ENCODE results near the gene ATOSB.
A peak's percentile ranks its signal among the peaks of the same experiment; 100 is the strongest.

ATOSB gene

GRCh38 chr9:35108461-35108860 lies 7.2 kb downstream of the ATOSB start (continued):
- TF ChIP-seq, protein P1, sequence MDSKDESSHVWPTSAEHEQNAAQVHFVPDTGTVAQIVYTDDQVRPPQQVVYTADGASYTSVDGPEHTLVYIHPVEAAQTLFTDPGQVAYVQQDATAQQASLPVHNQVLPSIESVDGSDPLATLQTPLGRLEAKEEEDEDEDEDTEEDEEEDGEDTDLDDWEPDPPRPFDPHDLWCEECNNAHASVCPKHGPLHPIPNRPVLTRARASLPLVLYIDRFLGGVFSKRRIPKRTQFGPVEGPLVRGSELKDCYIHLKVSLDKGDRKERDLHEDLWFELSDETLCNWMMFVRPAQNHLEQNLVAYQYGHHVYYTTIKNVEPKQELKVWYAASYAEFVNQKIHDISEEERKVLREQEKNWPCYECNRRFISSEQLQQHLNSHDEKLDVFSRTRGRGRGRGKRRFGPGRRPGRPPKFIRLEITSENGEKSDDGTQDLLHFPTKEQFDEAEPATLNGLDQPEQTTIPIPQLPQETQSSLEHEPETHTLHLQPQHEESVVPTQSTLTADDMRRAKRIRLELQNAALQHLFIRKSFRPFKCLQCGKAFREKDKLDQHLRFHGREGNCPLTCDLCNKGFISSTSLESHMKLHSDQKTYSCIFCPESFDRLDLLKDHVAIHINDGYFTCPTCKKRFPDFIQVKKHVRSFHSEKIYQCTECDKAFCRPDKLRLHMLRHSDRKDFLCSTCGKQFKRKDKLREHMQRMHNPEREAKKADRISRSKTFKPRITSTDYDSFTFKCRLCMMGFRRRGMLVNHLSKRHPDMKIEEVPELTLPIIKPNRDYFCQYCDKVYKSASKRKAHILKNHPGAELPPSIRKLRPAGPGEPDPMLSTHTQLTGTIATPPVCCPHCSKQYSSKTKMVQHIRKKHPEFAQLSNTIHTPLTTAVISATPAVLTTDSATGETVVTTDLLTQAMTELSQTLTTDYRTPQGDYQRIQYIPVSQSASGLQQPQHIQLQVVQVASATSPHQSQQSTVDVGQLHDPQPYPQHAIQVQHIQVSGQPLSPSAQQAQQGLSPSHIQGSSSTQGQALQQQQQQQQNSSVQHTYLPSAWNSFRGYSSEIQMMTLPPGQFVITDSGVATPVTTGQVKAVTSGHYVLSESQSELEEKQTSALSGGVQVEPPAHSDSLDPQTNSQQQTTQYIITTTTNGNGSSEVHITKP (tag by site-specific recombination; IDR thresholded peaks at IDR 0.05) = no peak
- no peak for TF ChIP-seq ZNF830 (tag by site-specific recombination; IDR thresholded peaks at IDR 0.05; ENCODE audit: low read depth)
- TF ChIP-seq ZBTB21 (tag by site-specific recombination; IDR thresholded peaks at IDR 0.05) = no peak
- no peak for TF ChIP-seq ZNF335 (tag by site-specific recombination; conservative IDR thresholded peaks at IDR 0.05)
- TF ChIP-seq ZNF138 (tag by site-specific recombination; IDR thresholded peaks at IDR 0.05; ENCODE audit: borderline replicate concordance) = no peak
- no peak for TF ChIP-seq ZFP41 (tag by site-specific recombination; IDR thresholded peaks at IDR 0.05; ENCODE audit: borderline replicate concordance)
- TF ChIP-seq ZSCAN30 (tag by site-specific recombination; IDR thresholded peaks at IDR 0.05) = no peak
- TF ChIP-seq ZNF292 (tag by site-specific recombination; IDR thresholded peaks at IDR 0.05; ENCODE audit: borderline replicate concordance, low read depth) = no peak
- no peak for TF ChIP-seq GLI2 (tag by site-specific recombination; IDR thresholded peaks at IDR 0.05; ENCODE audit: borderline replicate concordance, low read depth)
- no peak for TF ChIP-seq ZSCAN23 (tag by site-specific recombination; IDR thresholded peaks at IDR 0.05)
- TF ChIP-seq ZFHX2 (tag by site-specific recombination; conservative IDR thresholded peaks at IDR 0.05) = no peak
- no peak for TF ChIP-seq ZNF664 (tag by site-specific recombination; IDR thresholded peaks at IDR 0.05)
- TF ChIP-seq ZNF416 (tag by site-specific recombination; IDR thresholded peaks at IDR 0.05) = no peak

GRCh38 chr9:35107297-35108290 lies 8.1 kb downstream of the ATOSB start:
- H3K4me1 ChIP-seq (ENCODE audit: control insufficient read depth, insufficient read depth, low read length) = no peaks in the 10 kb centered on the region; the same call in 1 of the 2 replicates
- peak; percentile 27; the same call in 1 of the 2 replicates for TF ChIP-seq GLIS1 (tag by site-specific recombination; IDR thresholded peaks at IDR 0.05)
- no peak for TF ChIP-seq PRDM4 (tag by site-specific recombination; IDR thresholded peaks at IDR 0.05)
- ChIA-PET CTCF (interaction anchor here (1.5 kb wide), 1 partner anchor 11 kb away, joined by 5 read pairs; the partner anchor contains the start of gene PIGO), POLR2A (interaction anchor here (0.7 kb wide), 1 partner anchor 16 kb away, joined by 5 read pairs; no protein-coding TSS in a partner anchor)
- H3K4me3 ChIP-seq (ENCODE audit: low read depth, low read length) = no peak overlapping the region
- no peaks in the 10 kb centered on the region for H3K9me3 ChIP-seq (ENCODE audit: control insufficient read depth, insufficient read depth, low read depth, low read length)
- no peak overlapping the region for H3K27ac ChIP-seq (ENCODE audit: extremely low read depth, low read depth, low read length)
- H3K36me3 ChIP-seq (ENCODE audit: control insufficient read depth in 2 of 2, insufficient read depth in 1 of 2, low read length in 2 of 2) = peaks cover 0 to 40% of the 10 kb centered on the region in 2 experiments; a peak in 1 of 3 replicates

DNA sequence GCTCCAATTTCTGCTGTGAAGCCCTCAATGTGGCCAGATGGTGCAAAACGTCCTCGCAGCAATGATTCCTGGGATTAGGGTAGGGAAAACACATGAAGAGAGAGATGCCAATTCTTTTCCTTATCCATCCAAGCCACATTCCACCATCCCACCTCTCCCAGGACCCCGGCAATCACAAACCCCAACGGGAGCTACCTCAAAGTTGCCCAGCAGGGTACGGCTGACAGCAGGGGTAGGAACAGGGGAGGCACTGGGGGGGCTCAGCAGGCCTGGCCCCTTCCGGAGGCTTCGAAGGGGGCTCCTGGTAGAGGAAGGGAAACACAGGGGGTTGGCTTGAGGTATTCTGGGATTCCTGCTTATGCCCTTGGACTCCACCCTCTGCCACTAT lies 9.3 kb downstream of the ATOSB start:
- Histone ChIP-seq H3K27ac (ENCODE audit: extremely low read depth, low read depth, low read length) (no peak overlapping the region), H3K9me3 (ENCODE audit: control insufficient read depth, insufficient read depth, low read depth, low read length) (no peaks in the 10 kb centered on the region), H3K36me3 (ENCODE audit: control insufficient read depth in 2 of 2, insufficient read depth in 1 of 2, low read length in 2 of 2) (peaks cover 0 to 49% of the 10 kb centered on the region in 2 experiments; a peak in 1 of 3 replicates), H3K4me3 (ENCODE audit: low read depth, low read length) (no peak overlapping the region), H3K4me1 (ENCODE audit: control insufficient read depth, insufficient read depth, low read length) (no peaks in the 10 kb centered on the region)
- ChIA-PET POLR2A (interaction anchor here (1.0 kb wide), 1 partner anchor 13 kb away, joined by 4 read pairs; no protein-coding TSS in a partner anchor), CTCF (interaction anchor here (0.6 kb wide), 1 partner anchor 11 kb away, joined by 3 read pairs; no protein-coding TSS in a partner anchor)
- TF ChIP-seq ZNF362 (tag by site-specific recombination; IDR thresholded peaks at IDR 0.05) (no peak), ZNF239 (tag by site-specific recombination; IDR thresholded peaks at IDR 0.05) (no peak), YY2 (tag by site-specific recombination; IDR thresholded peaks at IDR 0.05) (no peak), HOXD13 (CRISPR knock-in tag; IDR thresholded peaks at IDR 0.05; ENCODE audit: borderline replicate concordance) (no peak), KLF7 (tag by site-specific recombination; IDR thresholded peaks at IDR 0.05; ENCODE audit: borderline replicate concordance) (no peak), ZNF791 (tag by site-specific recombination; IDR thresholded peaks at IDR 0.05) (no peak), ZNF202 (tag by site-specific recombination; IDR thresholded peaks at IDR 0.05; ENCODE audit: borderline replicate concordance) (no peak)
- TF ChIP-seq, protein P2, sequence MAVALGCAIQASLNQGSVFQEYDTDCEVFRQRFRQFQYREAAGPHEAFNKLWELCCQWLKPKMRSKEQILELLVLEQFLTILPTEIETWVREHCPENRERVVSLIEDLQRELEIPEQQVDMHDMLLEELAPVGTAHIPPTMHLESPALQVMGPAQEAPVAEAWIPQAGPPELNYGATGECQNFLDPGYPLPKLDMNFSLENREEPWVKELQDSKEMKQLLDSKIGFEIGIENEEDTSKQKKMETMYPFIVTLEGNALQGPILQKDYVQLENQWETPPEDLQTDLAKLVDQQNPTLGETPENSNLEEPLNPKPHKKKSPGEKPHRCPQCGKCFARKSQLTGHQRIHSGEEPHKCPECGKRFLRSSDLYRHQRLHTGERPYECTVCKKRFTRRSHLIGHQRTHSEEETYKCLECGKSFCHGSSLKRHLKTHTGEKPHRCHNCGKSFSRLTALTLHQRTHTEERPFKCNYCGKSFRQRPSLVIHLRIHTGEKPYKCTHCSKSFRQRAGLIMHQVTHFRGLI (tag by site-specific recombination; IDR thresholded peaks at IDR 0.05) = no peak
